GM19239 (cell line): ENCODE results near the gene TSPEAR.
A peak's percentile ranks its signal among the peaks of the same experiment; 100 is the strongest.

Experiments used
- DNase-seq: peaks from one replicate; pipeline ENCODE4 v3.0.0; 2011; ENCODE audit warnings: low spot score; ENCODE audit not compliant: insufficient read length
- FAIRE-seq: peaks from 2 replicates; lab custom pipeline; 2011; peaks lifted over from hg19 to GRCh38; lab: Jason Lieb, UNC

Gene TSPEAR

GRCh38 chr21:44502171-44502958, 209.0 kb downstream of the TSPEAR start:
- FAIRE-seq (no peak), DNase-seq (no peak)

GRCh38 chr21:44500111-44500510, 211.3 kb downstream of the TSPEAR start:
- FAIRE-seq (no peak), DNase-seq (no peak)

GRCh38 chr21:44499631-44500030, 211.7 kb downstream of the TSPEAR start:
- FAIRE-seq, result no peak

GRCh38 chr21:44499211-44499560, 212.2 kb downstream of the TSPEAR start:
- DNase-seq (no peak), FAIRE-seq (no peak)

More at GRCh38 chr21:44499631-44500030, 211.7 kb downstream of the TSPEAR start:
- no peak for DNase-seq

- DNase-seq (no peak), FAIRE-seq (no peak)
Observed at GRCh38 chr21:44498280-44499210, 212.8 kb downstream of the TSPEAR start.

- FAIRE-seq (no peak), DNase-seq (no peak)
Observed at GRCh38 chr21:44497703-44498126, 213.7 kb downstream of the TSPEAR start.

- FAIRE-seq, result no peak
- no peak for DNase-seq
Observed at GRCh38 chr21:44496564-44497550, 214.5 kb downstream of the TSPEAR start.

- no peak for FAIRE-seq
- DNase-seq, result no peak
Observed at GRCh38 chr21:44495611-44496563, 215.5 kb downstream of the TSPEAR start.

- no peak for DNase-seq
- FAIRE-seq, result no peak
Observed at GRCh38 chr21:44494956-44495355, 216.4 kb downstream of the TSPEAR start.

- no peak for DNase-seq
- FAIRE-seq, result no peak
Observed at GRCh38 chr21:44494418-44494817, 217.0 kb downstream of the TSPEAR start.

- no peak for FAIRE-seq
- DNase-seq, result no peak
Observed at GRCh38 chr21:44492567-44493385, 218.6 kb downstream of the TSPEAR start.

GRCh38 chr21:44490816-44491215, 220.6 kb downstream of the TSPEAR start:
- FAIRE-seq (no peak), DNase-seq (no peak)

GRCh38 chr21:44490405-44490804, 221.0 kb downstream of the TSPEAR start:
- DNase-seq (no peak), FAIRE-seq (no peak)

GRCh38 chr21:44489962-44490361, 221.4 kb downstream of the TSPEAR start:
- FAIRE-seq, result no peak
- DNase-seq, result no peak

- DNase-seq (no peak), FAIRE-seq (no peak)
Observed at GRCh38 chr21:44487831-44488230, 223.5 kb downstream of the TSPEAR start.

GRCh38 chr21:44486302-44486701, 225.1 kb downstream of the TSPEAR start:
- no peak for FAIRE-seq
- DNase-seq, result no peak

- FAIRE-seq, result no peak
Observed at GRCh38 chr21:44485796-44486195, 225.6 kb downstream of the TSPEAR start.

GRCh38 chr21:44485254-44485793, 226.0 kb downstream of the TSPEAR start:
- FAIRE-seq (no peak), DNase-seq (peak; percentile 60)

More at GRCh38 chr21:44485796-44486195, 225.6 kb downstream of the TSPEAR start:
- no peak for DNase-seq
